ENCODE results near the gene PIK3C3. TPM values are rescaled to one million over a fixed set of nuclear protein-coding genes. Genes with fewer than 3 reads are reported as not detected.

PIK3C3 gene
- total RNA-seq, result 29.7 and 59.7 TPM in 2 replicates

GRCh38 chr18:41954827-41955613, at the start of gene PIK3C3:
Gene PIK3C3 (plus strand): TSS chr18:41955234. CDS start chr18:41955292, 58 bp downstream.

